Measurements from ENCODE around the gene TFAP2D. TPM values are rescaled to one million over a fixed set of nuclear protein-coding genes. Genes with fewer than 3 reads are reported as not detected.

Gene TFAP2D
- total RNA-seq, 4 donors from 2014 or later: not detected

GRCh38 chr6:50818020-50818419 lies 104.7 kb downstream of the TFAP2D start:
- Histone ChIP-seq H3K27me3 (peaks cover 0 to 100% (median 48%) of the 10 kb centered on the region in 4 donors), H3K36me3 (no peaks in the 10 kb centered on the region), H3K4me1 (peaks cover 10 to 36% (median 25%) of the 10 kb centered on the region in 4 donors), H3K27ac (replicated peaks in 1 of 4) (no peak overlapping the region), H3K4me3 (no peak overlapping the region), H3K9me3 (no peaks in the 10 kb centered on the region)
- 26% methylated on average over 6 of the region's 6 CpGs for WGBS
- no peak for TF ChIP-seq POLR2AphosphoS5 (IDR thresholded peaks at IDR 0.05)
- no peak for TF ChIP-seq EP300 (IDR thresholded peaks at IDR 0.05)
- no peak for TF ChIP-seq CTCF (IDR thresholded peaks at IDR 0.05)
- TF ChIP-seq POLR2A (IDR thresholded peaks at IDR 0.05; ENCODE audit: low read depth): no peak
- intact Hi-C loops (cut with DNase I): loop anchor here (5.0 kb wide), 3 partner anchors 534 to 1204 kb away; no protein-coding TSS in a partner anchor
- no peak for DNase-seq (ENCODE audit: extremely low spot score)

GRCh38 chr6:50818673-50819072 lies 105.3 kb downstream of the TFAP2D start, which contains the start of gene TFAP2B:
Gene TFAP2B, plus strand, starts transcription at chr6:50818871. Its CDS starts 21 bp downstream, at chr6:50818892.
- H3K9me3 ChIP-seq: no peaks in the 10 kb centered on the region
- H3K36me3 ChIP-seq: no peaks in the 10 kb centered on the region
- H3K4me3 ChIP-seq: peak within 1 kb of the TSS; percentile 22 to 49 (median 32)
- intact Hi-C loops (cut with DNase I): loop anchor here (5.0 kb wide), 3 partner anchors 534 to 1204 kb away; no protein-coding TSS in a partner anchor
- TF ChIP-seq CTCF (IDR thresholded peaks at IDR 0.05) (no peak), EP300 (IDR thresholded peaks at IDR 0.05) (no peak), POLR2AphosphoS5 (IDR thresholded peaks at IDR 0.05) (no peak), POLR2A (IDR thresholded peaks at IDR 0.05; ENCODE audit: low read depth) (no peak)
- peaks cover 10 to 36% (median 25%) of the 10 kb centered on the region in 4 donors for H3K4me1 ChIP-seq
- H3K27ac ChIP-seq (replicated peaks in 1 of 4): no peak within 1 kb of the TSS
- WGBS: 14% methylated on average over 7 of the region's 7 CpGs
- DNase-seq (ENCODE audit: extremely low spot score): no peak
- peaks cover 0 to 100% (median 53%) of the 10 kb centered on the region in 4 donors for H3K27me3 ChIP-seq

GRCh38 chr6:50819466-50819903 lies 106.2 kb downstream of the TFAP2D start:
- 4% methylated on average over 44 of the region's 45 CpGs for WGBS
- no peak for TF ChIP-seq POLR2A (IDR thresholded peaks at IDR 0.05; ENCODE audit: low read depth)
- TF ChIP-seq POLR2AphosphoS5 (IDR thresholded peaks at IDR 0.05): no peak
- no peak for TF ChIP-seq EP300 (IDR thresholded peaks at IDR 0.05)
- no peak for TF ChIP-seq CTCF (IDR thresholded peaks at IDR 0.05)
- intact Hi-C loops (cut with DNase I): loop anchor here (5.0 kb wide), 3 partner anchors 533 to 1203 kb away; no protein-coding TSS in a partner anchor
- H3K4me3 ChIP-seq: peak overlapping the region; percentile 22 to 49 (median 32)
- H3K9me3 ChIP-seq: no peaks in the 10 kb centered on the region
- no peak for DNase-seq (ENCODE audit: extremely low spot score)
- H3K27me3 ChIP-seq: peaks cover 0 to 100% (median 61%) of the 10 kb centered on the region in 4 donors
- H3K4me1 ChIP-seq: peaks cover 10 to 36% (median 25%) of the 10 kb centered on the region in 4 donors
- no peaks in the 10 kb centered on the region for H3K36me3 ChIP-seq
- H3K27ac ChIP-seq (replicated peaks in 1 of 4): no peak overlapping the region

- Histone ChIP-seq H3K4me1 (peaks cover 10 to 36% (median 25%) of the 10 kb centered on the region in 4 donors), H3K4me3 (peak overlapping the region; percentile 22 to 49 (median 32)), H3K36me3 (no peaks in the 10 kb centered on the region), H3K27ac (replicated peaks in 1 of 4) (no peak overlapping the region), H3K27me3 (peaks cover 0 to 100% (median 66%) of the 10 kb centered on the region in 4 donors), H3K9me3 (no peaks in the 10 kb centered on the region)
- intact Hi-C loops (cut with DNase I): loop anchor here (5.0 kb wide), 3 partner anchors 532 to 1202 kb away; no protein-coding TSS in a partner anchor
- DNase-seq (ENCODE audit: extremely low spot score): no peak
- no peak for TF ChIP-seq EP300 (IDR thresholded peaks at IDR 0.05)
- TF ChIP-seq POLR2A (IDR thresholded peaks at IDR 0.05; ENCODE audit: low read depth): no peak
- TF ChIP-seq CTCF (IDR thresholded peaks at IDR 0.05): no peak
- TF ChIP-seq POLR2AphosphoS5 (IDR thresholded peaks at IDR 0.05): no peak
- 3% methylated on average over 58 of the region's 58 CpGs for WGBS
These were observed 106.9 kb downstream of the TFAP2D start for GRCh38 chr6:50819904-50820868.

Data from esophagus muscularis mucosa (tissue), 4 donors.